ENCODE results near the gene RNF34. TPM values are rescaled to one million over a fixed set of nuclear protein-coding genes. Genes with fewer than 3 reads are reported as not detected.
A peak's percentile ranks its signal among the peaks of the same experiment; 100 is the strongest.

The RNF34 gene
- total and polyA plus RNA-seq, 10 donors = 20.8 to 62.6 (median 52.0) TPM

DNA sequence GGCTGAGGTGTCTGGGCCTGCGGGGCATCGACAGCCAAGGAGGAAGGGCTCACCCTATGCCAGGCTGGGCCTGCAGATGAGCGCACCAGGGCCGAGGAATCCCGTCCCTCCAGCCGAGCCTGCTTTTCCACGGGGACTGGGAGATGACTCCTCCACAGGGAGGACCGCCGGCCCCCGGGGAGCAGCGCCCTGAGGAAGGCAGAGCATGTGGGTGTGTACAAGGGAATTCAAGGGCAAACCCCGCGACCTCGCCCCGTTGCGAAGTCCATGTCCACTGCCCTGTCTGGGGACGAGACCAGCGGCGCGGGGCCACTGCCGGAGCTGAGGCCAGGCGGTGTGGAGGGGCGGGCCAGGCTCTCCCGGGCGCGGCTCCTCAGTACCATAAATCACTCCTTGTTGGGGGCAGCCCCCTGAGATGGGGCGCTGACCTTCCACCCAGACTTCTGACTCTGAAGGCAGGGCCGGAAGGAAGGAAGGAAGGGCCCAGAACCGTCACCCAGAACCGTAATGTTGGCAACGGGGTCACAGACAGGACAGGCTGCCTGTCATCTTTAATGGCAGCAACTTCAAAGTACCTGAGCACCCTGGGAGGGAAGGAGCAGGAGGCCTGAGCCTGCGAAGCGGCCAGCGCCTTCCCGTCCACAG is 52.5 kb downstream of the RNF34 start:
- Histone ChIP-seq H3K27me3 (replicated peaks in 1 of 7) (no peaks in the 10 kb centered on the region), H3K9me3 (no peaks in the 10 kb centered on the region), H3K36me3 (peaks cover 0 to 48% (median 12%) of the 10 kb centered on the region in 6 donors), H3K27ac (peak overlapping the region in 7 of 8 donors; percentile 58 to 83 (median 76)), H3K4me1 (peaks cover 5 to 89% (median 43%) of the 10 kb centered on the region in 6 donors), H3K4me3 (peak overlapping the region in 6 of 8 donors; percentile 5 to 40 (median 20))
- intact Hi-C loops (cut with DNase I; ENCODE audit: low total_unique reads) = no loop called here
- TF ChIP-seq POLR2A (IDR thresholded peaks at IDR 0.05) (no peak), POLR2AphosphoS5 (IDR thresholded peaks at IDR 0.05) (peak in 2 of 3 donors; percentile 35 to 60)
- no peak for DNase-seq
- WGBS, 5 donors = 43 to 67% (median 52%) methylated on average over 24 to 35 of the region's 35 CpGs

- Histone ChIP-seq H3K4me3 (no peak overlapping the region), H3K27ac (peak overlapping the region in 6 of 8 donors; percentile 67 to 83 (median 77)), H3K9me3 (no peaks in the 10 kb centered on the region), H3K4me1 (peaks cover 5 to 94% (median 43%) of the 10 kb centered on the region in 6 donors), H3K36me3 (peaks cover 0 to 46% (median 12%) of the 10 kb centered on the region in 6 donors), H3K27me3 (replicated peaks in 1 of 7) (no peaks in the 10 kb centered on the region)
- WGBS, 5 donors = 88 to 95% (median 93%) methylated on average over 38 to 39 of the region's 39 CpGs
- no peak for TF ChIP-seq CTCF (IDR thresholded peaks at IDR 0.05 in 8 of 11, conservative IDR thresholded peaks at IDR 0.05 in 3 of 11)
- TF ChIP-seq POLR2AphosphoS5 (IDR thresholded peaks at IDR 0.05) = no peak
- TF ChIP-seq POLR2A (IDR thresholded peaks at IDR 0.05) = no peak
- peak; percentile 71 for DNase-seq
- intact Hi-C loops (cut with DNase I; ENCODE audit: low total_unique reads) = no loop called here
These were observed 53.1 kb downstream of the RNF34 start for GRCh38 chr12:121452985-121453360.

DNA sequence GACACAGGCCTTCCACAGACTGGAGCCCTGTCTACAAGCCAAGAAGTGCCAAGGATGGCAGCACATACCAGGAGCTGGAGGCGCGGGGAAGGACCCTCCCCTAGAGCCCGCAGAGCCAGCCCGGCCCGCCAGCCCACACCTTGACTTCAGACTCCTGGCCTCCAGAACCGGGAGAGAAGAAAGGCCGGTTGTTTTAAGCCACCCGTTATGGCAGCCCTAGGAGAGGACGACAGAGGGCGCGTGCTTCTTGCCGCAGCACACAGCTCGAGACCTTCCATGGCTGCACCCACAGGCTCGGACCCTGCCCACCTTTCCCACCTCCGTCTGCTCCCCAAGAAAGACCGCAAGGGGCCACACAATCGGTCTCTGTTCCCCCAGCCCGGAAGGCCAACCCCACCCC is 53.7 kb downstream of the RNF34 start:
- Histone ChIP-seq H3K27me3 (replicated peaks in 1 of 7) (no peaks in the 10 kb centered on the region), H3K4me1 (peaks cover 5 to 98% (median 43%) of the 10 kb centered on the region in 6 donors), H3K9me3 (no peaks in the 10 kb centered on the region), H3K4me3 (no peak overlapping the region), H3K36me3 (peaks cover 0 to 41% (median 11%) of the 10 kb centered on the region in 6 donors), H3K27ac (no peak overlapping the region)
- intact Hi-C loops (cut with DNase I; ENCODE audit: low total_unique reads) = no loop called here
- 86 to 97% (median 91%) methylated on average over 16 to 18 of the region's 18 CpGs for WGBS, 5 donors
- TF ChIP-seq POLR2A (IDR thresholded peaks at IDR 0.05) (no peak), POLR2AphosphoS5 (IDR thresholded peaks at IDR 0.05) (no peak), CTCF (IDR thresholded peaks at IDR 0.05 in 8 of 11, conservative IDR thresholded peaks at IDR 0.05 in 3 of 11) (no peak)
- no peak for DNase-seq

DNA sequence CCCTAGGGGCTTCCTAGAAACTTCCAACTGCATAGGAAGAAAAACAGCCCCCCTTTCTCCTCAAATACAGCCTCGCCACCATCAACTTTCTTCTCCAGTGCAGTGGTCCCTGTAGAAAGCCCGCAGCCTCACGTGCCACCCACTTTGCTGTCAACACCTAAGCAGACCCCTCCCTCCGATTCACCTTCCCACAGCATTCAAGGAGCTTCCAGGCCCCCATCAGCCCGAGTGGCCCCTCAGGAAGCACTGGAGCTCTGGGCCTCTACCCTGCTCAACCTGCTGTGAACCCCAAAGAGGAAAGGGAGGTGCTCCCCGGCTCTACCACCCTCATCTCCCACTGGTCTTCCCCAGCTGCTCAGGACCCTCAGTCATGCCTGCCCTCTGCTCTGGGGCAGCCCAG is 55.0 kb downstream of the RNF34 start:
- TF ChIP-seq POLR2AphosphoS5 (IDR thresholded peaks at IDR 0.05) (no peak), POLR2A (IDR thresholded peaks at IDR 0.05) (no peak), CTCF (IDR thresholded peaks at IDR 0.05 in 8 of 11, conservative IDR thresholded peaks at IDR 0.05 in 3 of 11) (no peak)
- H3K27ac ChIP-seq = no peak overlapping the region
- 86 to 94% (median 92%) methylated on average over 6 of the region's 6 CpGs for WGBS, 5 donors
- DNase-seq = peak; percentile 34
- intact Hi-C loops (cut with DNase I; ENCODE audit: low total_unique reads) = no loop called here
- H3K9me3 ChIP-seq = no peaks in the 10 kb centered on the region
- H3K4me1 ChIP-seq = peaks cover 5 to 86% (median 40%) of the 10 kb centered on the region in 6 donors
- H3K27me3 ChIP-seq (replicated peaks in 1 of 7) = no peaks in the 10 kb centered on the region
- H3K4me3 ChIP-seq = no peak overlapping the region
- peaks cover 0 to 33% (median 10%) of the 10 kb centered on the region in 6 donors for H3K36me3 ChIP-seq

All from spleen (tissue), 11 donors.